Measurements from ENCODE around the gene CD302.
"Not testable (repeated sequence)": the region's sequence is repeated elsewhere in the genome, so short reads cannot be mapped to it uniquely, and the experiment has no call there.

The CD302 gene

GRCh38 chr2:159792599-159792998, 5.4 kb downstream of the CD302 start:
- DNase-seq, result no peak

GRCh38 chr2:159792036-159792435, 6.0 kb downstream of the CD302 start:
- DNase-seq, result no peak

- DNase-seq, result no peak
These were observed 7.7 kb downstream of the CD302 start for GRCh38 chr2:159790323-159790722.

- DNase-seq, result no peak
These were observed 9.8 kb downstream of the CD302 start for GRCh38 chr2:159788253-159788652.

- DNase-seq, result not testable (repeated sequence)
These were observed 10.4 kb downstream of the CD302 start for GRCh38 chr2:159787647-159788046.

- no peak for DNase-seq
These were observed 11.1 kb downstream of the CD302 start for GRCh38 chr2:159786938-159787337.

GRCh38 chr2:159785195-159785594, 12.8 kb downstream of the CD302 start:
- no peak for DNase-seq

- not testable (repeated sequence) for DNase-seq
These were observed 13.3 kb downstream of the CD302 start for GRCh38 chr2:159784744-159785143.

GRCh38 chr2:159783556-159783955, 14.5 kb downstream of the CD302 start:
- no peak for DNase-seq

- DNase-seq, result no peak
These were observed 21.7 kb downstream of the CD302 start for GRCh38 chr2:159776321-159776720.

GRCh38 chr2:159775021-159775420, 23.0 kb downstream of the CD302 start:
- DNase-seq, result no peak

- no peak for DNase-seq
These were observed 23.5 kb downstream of the CD302 start for GRCh38 chr2:159774370-159774990.

- DNase-seq, result no peak
These were observed 24.1 kb downstream of the CD302 start for GRCh38 chr2:159773886-159774285.

- no peak for DNase-seq
These were observed 24.6 kb downstream of the CD302 start for GRCh38 chr2:159773426-159773825.

- DNase-seq, result no peak
These were observed 28.9 kb downstream of the CD302 start for GRCh38 chr2:159769147-159769546.

- no peak for DNase-seq
These were observed 35.9 kb downstream of the CD302 start for GRCh38 chr2:159762075-159762474.

GRCh38 chr2:159760326-159760725, 37.7 kb downstream of the CD302 start:
- no peak for DNase-seq

GRCh38 chr2:159759577-159759976, 38.4 kb downstream of the CD302 start:
- no peak for DNase-seq

- no peak for DNase-seq
These were observed 39.3 kb downstream of the CD302 start for GRCh38 chr2:159758686-159759085.

- DNase-seq, result no peak
These were observed 39.8 kb downstream of the CD302 start for GRCh38 chr2:159758239-159758638.

GRCh38 chr2:159755788-159756187, 42.2 kb downstream of the CD302 start:
- DNase-seq, result no peak

GRCh38 chr2:159755014-159755413, 43.0 kb downstream of the CD302 start:
- DNase-seq, result no peak

GRCh38 chr2:159753797-159754196, 44.2 kb downstream of the CD302 start:
- no peak for DNase-seq

GRCh38 chr2:159750873-159751272, 47.1 kb downstream of the CD302 start:
- DNase-seq, result no peak

GRCh38 chr2:159748089-159748488, 49.9 kb downstream of the CD302 start:
- no peak for DNase-seq

- DNase-seq, result not testable (repeated sequence)
These were observed 52.8 kb downstream of the CD302 start for GRCh38 chr2:159745237-159745636.

All from NCI-H1694 (cell line).